Psoas muscle (tissue), 8 donors: ENCODE data around the gene TCFL5. TPM values are rescaled to one million over a fixed set of nuclear protein-coding genes. Genes with fewer than 3 reads are reported as not detected.

ENCODE experiments used
- ATAC-seq, 4 donors: fragments of 200-7000 bp; cut with Tn5 transposase; one replicate each; pipeline ENCODE4 v1.9.1; 2020; ENCODE audit warnings: moderate library complexity in 3 of 4, mild to moderate bottlenecking in 2 of 4
- DNase-seq, 2 donors: peaks; one replicate each; pipeline ENCODE4 v3.0.0-alpha.2; 2020
- H3K27ac ChIP-seq: fragments of 200-600 bp; one replicate; pipeline ENCODE4 v1.8.0; 2022
- H3K27me3 ChIP-seq, 3 donors: fragments of 200-600 bp in 1 of 3; one replicate each; pipeline versions ENCODE4 v1.6.1 to v1.8.0; 2013 to 2022; ENCODE audit warnings: low read length in 2 of 3, mild to moderate bottlenecking in 2 of 3, moderate library complexity in 1 of 3; ENCODE audit not compliant: insufficient read depth in 3 of 3
- H3K36me3 ChIP-seq, 2 donors: fragments of 200-600 bp in 1 of 2; one replicate each; pipeline versions ENCODE4 v1.6.1 to v1.8.0; 2013 to 2022; ENCODE audit warnings: low read depth in 1 of 2, mild to moderate bottlenecking in 1 of 2, moderate library complexity in 1 of 2; ENCODE audit not compliant: insufficient read depth in 1 of 2
- H3K4me1 ChIP-seq: fragments of 200-600 bp; one replicate; pipeline ENCODE4 v1.8.0; 2022
- H3K4me3 ChIP-seq: fragments of 200-600 bp; one replicate; pipeline ENCODE4 v1.8.0; 2022; ENCODE audit warnings: mild to moderate bottlenecking
- H3K9me3 ChIP-seq: fragments of 200-600 bp; one replicate; pipeline ENCODE4 v1.8.0; 2022
- CTCF ChIP-seq: fragments of 200-600 bp; IDR thresholded peaks from one replicate; pipeline ENCODE4 v1.8.0; 2022; ENCODE audit warnings: antibody characterized with exemption
- WGBS, 3 donors: extraction: QIAGEN DNeasy Blood & Tissue Kit; methylation state at CpG; one replicate each; pipeline versions ENCODE4 v1.1.6 to v1.1.7; 2013; 5-methylcytosine and 5-hydroxymethylcytosine counted together
- intact Hi-C, 2 donors: fragments of 100-400 bp; cut with DNase I; formaldehyde crosslinking; loops; one replicate each; pipeline versions ENCODE4 v1.11.0 to v1.14.2; 2022
- polyA plus RNA-seq, 3 donors: library from polyadenylated mRNA; stranded (reverse); fragments of 200-250 nt; gene quantifications; one replicate each; pipeline ENCODE4 v1.2.3, GENCODE V29; 2013
- total RNA-seq, 4 donors: library from RNA; stranded (reverse); fragmentation: NEBNext Ultra II Directional in 2 of 4; extraction: Animal tissue kit (Norgen Biotek cat#: 25700) in 2 of 4; gene quantifications; one replicate each; pipeline versions ENCODE4 v1.2.1 to v1.2.4, GENCODE V29; 2021 to 2023
- donor health status: healthy with polysubstance abuse.
- donor health status: DM: no; HTN: no; CAD: no; lungs with moderate emphysema.
- donor health status: Bipolar disorder and iron deficiency.
- donor health status: healthy.
- donor health status: DM: yes; HTN: yes; CAD: no.
- donor health status: DM: no; HTN: no; CAD: no.
- donor health status: DM: no; HTN: no; CAD: no.
- donor health status: DM: yes; HTN: yes; CAD: no.

TCFL5 gene
- total and polyA plus RNA-seq, 7 donors: 2.3 to 5.2 (median 3.9) TPM

- H3K4me1 ChIP-seq: peaks cover 10% of the 10 kb centered on the region
- peaks cover 16 to 53% of the 10 kb centered on the region in 2 donors for H3K36me3 ChIP-seq
- WGBS, 3 donors: 88 to 94% (median 90%) methylated on average over 16 of the region's 16 CpGs
- H3K27ac ChIP-seq: no peak overlapping the region
- no peak for DNase-seq
- no peak for TF ChIP-seq CTCF
- ATAC-seq: no peak
- intact Hi-C loops: no loop called here
- H3K9me3 ChIP-seq: no peaks in the 10 kb centered on the region
- H3K4me3 ChIP-seq: no peak overlapping the region
- no peaks in the 10 kb centered on the region for H3K27me3 ChIP-seq
Measured at GRCh38 chr20:62896526-62896925, 34.9 kb upstream of the TCFL5 start.

GRCh38 chr20:62895539-62895938 lies 33.9 kb upstream of the TCFL5 start:
- H3K36me3 ChIP-seq: peaks cover 17 to 61% of the 10 kb centered on the region in 2 donors
- no peak overlapping the region for H3K27ac ChIP-seq
- H3K27me3 ChIP-seq: no peaks in the 10 kb centered on the region
- H3K4me3 ChIP-seq: no peak overlapping the region
- intact Hi-C loops: no loop called here
- no peaks in the 10 kb centered on the region for H3K9me3 ChIP-seq
- ATAC-seq (no peak), DNase-seq (no peak)
- peaks cover 6% of the 10 kb centered on the region for H3K4me1 ChIP-seq
- TF ChIP-seq CTCF: no peak
- 86 to 90% (median 88%) methylated on average over 9 of the region's 9 CpGs for WGBS, 3 donors

- H3K4me3 ChIP-seq: no peak overlapping the region
- TF ChIP-seq CTCF: no peak
- 89 to 92% (median 89%) methylated on average over 14 of the region's 14 CpGs for WGBS, 3 donors
- no peak overlapping the region for H3K27ac ChIP-seq
- H3K27me3 ChIP-seq: no peaks in the 10 kb centered on the region
- no peaks in the 10 kb centered on the region for H3K4me1 ChIP-seq
- H3K36me3 ChIP-seq: peaks cover 19 to 74% of the 10 kb centered on the region in 2 donors
- intact Hi-C loops: no loop called here
- no peaks in the 10 kb centered on the region for H3K9me3 ChIP-seq
- no peak for ATAC-seq
- no peak for DNase-seq
Measured at GRCh38 chr20:62894261-62894660, 32.6 kb upstream of the TCFL5 start.

GRCh38 chr20:62893700-62894099 lies 32.1 kb upstream of the TCFL5 start:
- Histone ChIP-seq H3K36me3 (peaks cover 23 to 79% of the 10 kb centered on the region in 2 donors), H3K4me1 (no peaks in the 10 kb centered on the region), H3K27ac (no peak overlapping the region), H3K4me3 (no peak overlapping the region), H3K9me3 (no peaks in the 10 kb centered on the region), H3K27me3 (no peaks in the 10 kb centered on the region)
- TF ChIP-seq CTCF: no peak
- whole genome bisulfite sequencing, 3 donors: 92 to 94% (median 93%) methylated on average over 14 of the region's 14 CpGs
- ATAC-seq (no peak), DNase-seq (no peak)
- intact Hi-C loops: no loop called here
